ENCODE data around the gene TSEN2. TPM values are rescaled to one million over a fixed set of nuclear protein-coding genes. Genes with fewer than 3 reads are reported as not detected.
A peak's percentile ranks its signal among the peaks of the same experiment; 100 is the strongest.

TSEN2 gene
- total and polyA plus RNA-seq, 11 donors, result 14.3 to 22.3 (median 18.4) TPM

- Histone ChIP-seq H3K4me1 (peaks cover 0 to 68% (median 53%) of the 10 kb centered on the region in 12 donors), H3K36me3 (no peaks in the 10 kb centered on the region), H3K27me3 (peaks cover 0 to 14% (median 0%) of the 10 kb centered on the region in 9 donors), H3K4me3 (peak overlapping the region; percentile 66 to 96 (median 88)), H3K27ac (peak overlapping the region; percentile 91 to 99 (median 96)), H3K9me3 (no peaks in the 10 kb centered on the region)
- ATAC-seq (peak in 1 of 4 donors; percentile 20), DNase-seq (no peak)
- intact Hi-C loops (cut with DNase I), result loop anchor here in 6 of 10 donors (2.0 to 10.0 kb wide), 4 partner anchors 105 to 107 kb away; partner anchors contain the start of gene RAF1 (in 5 of the 6)
- 1 to 2% (median 1%) methylated on average over 18 of the region's 18 CpGs for WGBS, 4 donors
- TF ChIP-seq CTCF (IDR thresholded peaks at IDR 0.05) (peak in 1 of 12 donors; percentile 6), POLR2A (IDR thresholded peaks at IDR 0.05) (no peak)
These were observed 73.3 kb downstream of the TSEN2 start for GRCh38 chr3:12557473-12558100.

- Histone ChIP-seq H3K27me3 (peaks cover 0 to 4% (median 0%) of the 10 kb centered on the region in 9 donors), H3K4me3 (peak overlapping the region in 9 of 12 donors; percentile 66 to 96 (median 88)), H3K9me3 (no peaks in the 10 kb centered on the region), H3K4me1 (peaks cover 0 to 73% (median 59%) of the 10 kb centered on the region in 12 donors), H3K27ac (peak overlapping the region in 8 of 12 donors; percentile 23 to 99 (median 96)), H3K36me3 (no peaks in the 10 kb centered on the region)
- ATAC-seq (no peak), DNase-seq (no peak)
- WGBS, 4 donors, result 48 to 67% (median 57%) methylated on average over 4 of the region's 4 CpGs
- intact Hi-C loops (cut with DNase I), result loop anchor here in 4 of 10 donors (5.0 to 10.0 kb wide), 2 partner anchors 104 to 106 kb away; partner anchors contain the start of gene RAF1 (in 4 of the 4)
- TF ChIP-seq CTCF (IDR thresholded peaks at IDR 0.05), result no peak
- TF ChIP-seq POLR2A (IDR thresholded peaks at IDR 0.05), result no peak
These were observed 74.4 kb downstream of the TSEN2 start for GRCh38 chr3:12558706-12559105.

GRCh38 chr3:12559520-12559919 is 75.2 kb downstream of the TSEN2 start:
- H3K27ac ChIP-seq, result peak overlapping the region in 7 of 12 donors; percentile 48 to 96 (median 70)
- intact Hi-C loops (cut with DNase I), result loop anchor here in 4 of 10 donors (5.0 to 10.0 kb wide), 2 partner anchors 103 to 105 kb away; partner anchors contain the start of gene RAF1 (in 4 of the 4)
- no peak for TF ChIP-seq CTCF (IDR thresholded peaks at IDR 0.05)
- no peak for TF ChIP-seq POLR2A (IDR thresholded peaks at IDR 0.05)
- no peaks in the 10 kb centered on the region for H3K27me3 ChIP-seq
- peaks cover 0 to 67% (median 55%) of the 10 kb centered on the region in 12 donors for H3K4me1 ChIP-seq
- ATAC-seq (no peak), DNase-seq (no peak)
- H3K4me3 ChIP-seq, result peak overlapping the region in 7 of 12 donors; percentile 2 to 93 (median 78)
- H3K9me3 ChIP-seq, result no peaks in the 10 kb centered on the region
- no peaks in the 10 kb centered on the region for H3K36me3 ChIP-seq
- WGBS, 4 donors, result 53 to 62% (median 61%) methylated on average over 3 of the region's 3 CpGs

GRCh38 chr3:12560505-12561190 is 76.4 kb downstream of the TSEN2 start:
- DNase-seq, result no peak
- TF ChIP-seq POLR2A (IDR thresholded peaks at IDR 0.05) (no peak), CTCF (IDR thresholded peaks at IDR 0.05) (no peak)
- peak overlapping the region in 11 of 12 donors; percentile 23 to 96 (median 64) for H3K27ac ChIP-seq
- H3K4me3 ChIP-seq, result peak overlapping the region in 7 of 12 donors; percentile 6 to 93 (median 17)
- peak in 2 of 4 donors; percentile 22 to 41 for ATAC-seq
- no peaks in the 10 kb centered on the region for H3K36me3 ChIP-seq
- intact Hi-C loops (cut with DNase I), result loop anchor here in 2 of 10 donors (5.0 to 10.0 kb wide), 2 partner anchors 102 to 164 kb away; partner anchors contain the start of gene RAF1 (in 1 of the 2)
- H3K4me1 ChIP-seq, result peaks cover 0 to 66% (median 56%) of the 10 kb centered on the region in 12 donors
- H3K9me3 ChIP-seq, result peaks cover 0 to 7% (median 0%) of the 10 kb centered on the region in 12 donors
- 47 to 61% (median 49%) methylated on average over 5 of the region's 5 CpGs for WGBS, 4 donors
- no peaks in the 10 kb centered on the region for H3K27me3 ChIP-seq
